ENCODE measurements around the gene GSN. TPM values are rescaled to one million over a fixed set of nuclear protein-coding genes. Genes with fewer than 3 reads are reported as not detected.

Gene GSN
- total RNA-seq, 2 experiments from 2014 or later, result 1.9 to 2.2 TPM

GRCh38 chr9:121292051-121292450 is 24.1 kb downstream of the GSN start:
- Mint-ChIP-seq H3K4me3 (no peak overlapping the region), H3K36me3 (ENCODE audit: low read depth) (no peaks in the 10 kb centered on the region), H3K9me3 (no peaks in the 10 kb centered on the region), H3K27ac (no peak overlapping the region), H3K4me1 (ENCODE audit: low read depth) (peaks cover 13% of the 10 kb centered on the region), H3K27me3 (no peaks in the 10 kb centered on the region)
- ChIA-PET POLR2A (no interaction called here), CTCF (interaction anchor here (0.9 kb wide), 1 partner anchor 13 kb away, joined by 3 read pairs; no protein-coding TSS in a partner anchor)
- DNase-seq (no peak), ATAC-seq (no peak)
- TF ChIP-seq CTCF (IDR thresholded peaks at IDR 0.05), result no peak
- intact Hi-C loops (cut with micrococcal nuclease), result no loop called here

- ChIA-PET CTCF (no interaction called here), POLR2A (no interaction called here)
- Mint-ChIP-seq H3K4me3 (no peak overlapping the region), H3K36me3 (ENCODE audit: low read depth) (no peaks in the 10 kb centered on the region), H3K27ac (no peak overlapping the region), H3K4me1 (ENCODE audit: low read depth) (peaks cover 6% of the 10 kb centered on the region), H3K9me3 (no peaks in the 10 kb centered on the region), H3K27me3 (no peaks in the 10 kb centered on the region)
- intact Hi-C loops (cut with micrococcal nuclease), result no loop called here
- DNase-seq (no peak), ATAC-seq (no peak)
- TF ChIP-seq CTCF (IDR thresholded peaks at IDR 0.05), result no peak
Measured at GRCh38 chr9:121292801-121293241, 24.9 kb downstream of the GSN start.

- ChIA-PET CTCF (no interaction called here), POLR2A (no interaction called here)
- no peaks in the 10 kb centered on the region for H3K36me3 Mint-ChIP-seq (ENCODE audit: low read depth)
- no peak overlapping the region for H3K4me3 Mint-ChIP-seq
- H3K27me3 Mint-ChIP-seq, result peaks cover 6% of the 10 kb centered on the region
- no peaks in the 10 kb centered on the region for H3K9me3 Mint-ChIP-seq
- TF ChIP-seq CTCF (IDR thresholded peaks at IDR 0.05), result no peak
- ATAC-seq (no peak), DNase-seq (no peak)
- H3K4me1 Mint-ChIP-seq (ENCODE audit: low read depth), result peaks cover 7% of the 10 kb centered on the region
- no peak overlapping the region for H3K27ac Mint-ChIP-seq
- intact Hi-C loops (cut with micrococcal nuclease), result no loop called here
Measured at GRCh38 chr9:121294151-121294743, 26.3 kb downstream of the GSN start.

GRCh38 chr9:121294866-121295661 is 27.1 kb downstream of the GSN start:
- Mint-ChIP-seq H3K4me3 (no peak overlapping the region), H3K4me1 (ENCODE audit: low read depth) (peaks cover 10% of the 10 kb centered on the region), H3K9me3 (no peaks in the 10 kb centered on the region), H3K27me3 (peaks cover 11% of the 10 kb centered on the region), H3K27ac (no peak overlapping the region), H3K36me3 (ENCODE audit: low read depth) (no peaks in the 10 kb centered on the region)
- ChIA-PET CTCF (no interaction called here), POLR2A (no interaction called here)
- intact Hi-C loops (cut with micrococcal nuclease), result no loop called here
- no peak for TF ChIP-seq CTCF (IDR thresholded peaks at IDR 0.05)
- no peak for ATAC-seq
- DNase-seq, result no peak

GRCh38 chr9:121295662-121296191 is 27.8 kb downstream of the GSN start:
- Mint-ChIP-seq H3K27me3 (peaks cover 16% of the 10 kb centered on the region), H3K9me3 (no peaks in the 10 kb centered on the region), H3K4me3 (no peak overlapping the region), H3K27ac (no peak overlapping the region), H3K36me3 (ENCODE audit: low read depth) (no peaks in the 10 kb centered on the region), H3K4me1 (ENCODE audit: low read depth) (peaks cover 16% of the 10 kb centered on the region)
- POLR2A ChIA-PET, result interaction anchor here (0.7 kb wide), 1 partner anchor 21 kb away, joined by 3 read pairs; no protein-coding TSS in a partner anchor
- CTCF ChIA-PET, result no interaction called here
- intact Hi-C loops (cut with micrococcal nuclease), result no loop called here
- no peak for TF ChIP-seq CTCF (IDR thresholded peaks at IDR 0.05)
- DNase-seq (no peak), ATAC-seq (no peak)

All from activated CD8-positive, alpha-beta T cell treated with anti-CD3 and anti-CD28 coated beads for 36 hours (primary cell).